Loucy (cell line): ENCODE data around the gene SMIM30.

Experiments used
- CTCF ChIP-seq: fragments of 200-600 bp; sonication (generic); conservative IDR thresholded peaks from 2 replicates; pipeline ENCODE4 v1.5.1; 2014; ENCODE audit warnings: mild to moderate bottlenecking, antibody characterized with exemption, low read length
- EZH2phosphoT487 ChIP-seq: fragments of 200-600 bp; IDR thresholded peaks from 2 replicates; pipeline ENCODE4 v1.6.1; 2018; ENCODE audit warnings: antibody characterized with exemption, mild to moderate bottlenecking, moderate library complexity, borderline replicate concordance

GRCh38 chr7:113143486-113144257 lies 25.3 kb upstream of the SMIM30 start:
- TF ChIP-seq CTCF (no peak), EZH2phosphoT487 (no peak)
